ENCODE measurements around the gene P2RY14. TPM values are rescaled to one million over a fixed set of nuclear protein-coding genes. Genes with fewer than 3 reads are reported as not detected.

Gene P2RY14
- total RNA-seq, 2 donors from 2014 or later: 0.09 to 0.28 TPM

- Histone ChIP-seq H3K9me3 (no peaks in the 10 kb centered on the region), H3K4me1 (replicated peaks) (no peaks in the 10 kb centered on the region), H3K27me3 (replicated peaks; ENCODE audit: insufficient read depth) (no peaks in the 10 kb centered on the region), H3K36me3 (no peaks in the 10 kb centered on the region), H3K4me3 (no peak overlapping the region), H3K27ac (peak overlapping the region in 1 of 2 donors; percentile 5)
- WGBS: 58% methylated on average over 4 of the region's 4 CpGs
- intact Hi-C loops (cut with DNase I): no loop called here
- no peak for DNase-seq (ENCODE audit: low spot score)
- no peak for TF ChIP-seq CTCF (IDR thresholded peaks at IDR 0.05)
- no peak for TF ChIP-seq POLR2AphosphoS5 (IDR thresholded peaks at IDR 0.05)
- no peak for TF ChIP-seq POLR2A (IDR thresholded peaks at IDR 0.05)
Measured at GRCh38 chr3:151319628-151320027, 41.3 kb upstream of the P2RY14 start.

- peak overlapping the region in 1 of 2 donors; percentile 10 for H3K27ac ChIP-seq
- TF ChIP-seq CTCF (IDR thresholded peaks at IDR 0.05) (no peak), POLR2A (IDR thresholded peaks at IDR 0.05) (no peak), POLR2AphosphoS5 (IDR thresholded peaks at IDR 0.05) (peak; percentile 45)
- no peak overlapping the region for H3K4me3 ChIP-seq
- peak; percentile 42 for DNase-seq (ENCODE audit: low spot score)
- H3K4me1 ChIP-seq (replicated peaks): no peaks in the 10 kb centered on the region
- H3K27me3 ChIP-seq (replicated peaks; ENCODE audit: insufficient read depth): no peaks in the 10 kb centered on the region
- intact Hi-C loops (cut with DNase I): no loop called here
- WGBS: 43% methylated on average over 7 of the region's 7 CpGs
- H3K9me3 ChIP-seq: no peaks in the 10 kb centered on the region
- no peaks in the 10 kb centered on the region for H3K36me3 ChIP-seq
Measured at GRCh38 chr3:151318991-151319390, 40.6 kb upstream of the P2RY14 start.

GRCh38 chr3:151318313-151318712, 40.0 kb upstream of the P2RY14 start:
- TF ChIP-seq CTCF (IDR thresholded peaks at IDR 0.05) (no peak), POLR2AphosphoS5 (IDR thresholded peaks at IDR 0.05) (no peak), POLR2A (IDR thresholded peaks at IDR 0.05) (no peak)
- no peaks in the 10 kb centered on the region for H3K9me3 ChIP-seq
- intact Hi-C loops (cut with DNase I): no loop called here
- no peak for DNase-seq (ENCODE audit: low spot score)
- H3K27me3 ChIP-seq (replicated peaks; ENCODE audit: insufficient read depth): no peaks in the 10 kb centered on the region
- H3K36me3 ChIP-seq: no peaks in the 10 kb centered on the region
- no peak overlapping the region for H3K4me3 ChIP-seq
- no peaks in the 10 kb centered on the region for H3K4me1 ChIP-seq (replicated peaks)
- H3K27ac ChIP-seq: no peak overlapping the region

- peak; percentile 35 for TF ChIP-seq POLR2A (IDR thresholded peaks at IDR 0.05)
- no peak for TF ChIP-seq CTCF (IDR thresholded peaks at IDR 0.05)
- peak; percentile 65 for TF ChIP-seq POLR2AphosphoS5 (IDR thresholded peaks at IDR 0.05)
- H3K27me3 ChIP-seq (replicated peaks; ENCODE audit: insufficient read depth): no peaks in the 10 kb centered on the region
- H3K4me3 ChIP-seq: no peak within 1 kb of the TSS
- H3K9me3 ChIP-seq: no peaks in the 10 kb centered on the region
- 45% methylated on average over 7 of the region's 7 CpGs for WGBS
- intact Hi-C loops (cut with DNase I): no loop called here
- DNase-seq (ENCODE audit: low spot score): peak; percentile 56
- H3K4me1 ChIP-seq (replicated peaks): no peaks in the 10 kb centered on the region
- H3K36me3 ChIP-seq: no peaks in the 10 kb centered on the region
- peak within 1 kb of the TSS in 1 of 2 donors; percentile 46 for H3K27ac ChIP-seq
Measured at GRCh38 chr3:151316267-151316991, 38.1 kb upstream of the P2RY14 start, which contains the start of gene GPR87. Gene GPR87 (minus strand): TSS chr3:151316820. CDS start chr3:151300100, 16,720 bp downstream.

- no peaks in the 10 kb centered on the region for H3K4me1 ChIP-seq (replicated peaks)
- intact Hi-C loops (cut with DNase I): no loop called here
- H3K36me3 ChIP-seq: no peaks in the 10 kb centered on the region
- H3K27me3 ChIP-seq (replicated peaks; ENCODE audit: insufficient read depth): no peaks in the 10 kb centered on the region
- H3K9me3 ChIP-seq: no peaks in the 10 kb centered on the region
- TF ChIP-seq POLR2AphosphoS5 (IDR thresholded peaks at IDR 0.05) (peak; percentile 46), POLR2A (IDR thresholded peaks at IDR 0.05) (no peak)
- peak overlapping the region in 1 of 2 donors; percentile 46 for H3K27ac ChIP-seq
- peak; percentile 42 for DNase-seq (ENCODE audit: low spot score)
- H3K4me3 ChIP-seq: no peak overlapping the region
- 40% methylated on average over 2 of the region's 2 CpGs for WGBS
Measured at GRCh38 chr3:151315846-151316245, 37.5 kb upstream of the P2RY14 start.

Data from prostate gland (tissue), 2 donors.